Fibroblast of peridontal ligament (primary cell): ENCODE data around the gene ACOT9.
"Not testable (repeated sequence)": the region's sequence is repeated elsewhere in the genome, so short reads cannot be mapped to it uniquely, and the experiment has no call there.

Experiments used
- DNase-seq: peaks from one replicate; pipeline ENCODE4 v3.0.0-alpha.2; 2010; ENCODE audit errors: extremely low read depth

ACOT9 gene

DNA sequence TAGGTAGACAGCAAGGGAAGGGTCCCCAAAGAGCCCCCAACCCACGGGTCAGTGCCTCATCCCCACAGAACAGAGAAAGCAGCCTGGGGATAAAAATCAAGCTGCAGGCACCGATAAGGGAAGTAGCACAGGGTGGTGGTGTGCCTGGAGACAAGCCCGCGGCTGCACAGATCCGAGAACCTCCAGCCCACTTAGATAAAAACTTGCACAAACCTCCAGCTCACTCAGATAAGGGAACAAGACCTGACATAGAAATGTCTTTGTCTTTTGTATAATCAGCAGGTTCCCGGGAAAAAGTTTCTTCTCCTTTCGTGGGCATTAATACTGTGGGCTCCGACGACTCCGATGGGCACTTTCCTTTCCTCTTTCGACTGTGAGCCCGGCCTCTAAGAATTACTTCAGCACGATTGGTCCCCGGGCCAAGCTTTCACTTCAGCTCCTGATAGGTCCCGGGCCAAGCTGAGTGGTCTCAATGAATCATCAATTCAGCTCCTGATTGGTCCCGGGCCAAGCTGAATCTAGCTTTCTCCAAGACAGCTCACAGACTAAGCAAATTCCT, 43.4 kb downstream of the ACOT9 start:
- DNase-seq: no peak

DNA sequence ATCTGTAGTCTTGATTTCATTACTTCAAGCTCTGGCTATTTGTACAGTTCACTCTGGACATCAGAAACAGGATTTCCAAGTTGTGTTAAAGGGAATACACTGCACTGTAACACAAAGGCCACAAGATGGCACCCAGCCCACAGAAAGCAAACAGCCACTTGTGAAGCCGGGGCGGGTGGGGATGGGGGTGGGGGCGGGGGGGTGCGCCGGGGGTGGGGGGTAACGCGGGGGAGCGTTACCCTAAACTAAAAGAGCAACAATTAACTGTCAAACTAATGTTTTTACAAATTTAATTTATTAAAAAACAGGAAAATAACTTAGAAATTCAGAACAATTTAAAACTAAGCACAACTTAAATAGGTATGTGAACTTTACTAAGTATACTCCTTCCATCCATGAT, 48.5 kb downstream of the ACOT9 start:
- DNase-seq: peak; percentile 65

DNA sequence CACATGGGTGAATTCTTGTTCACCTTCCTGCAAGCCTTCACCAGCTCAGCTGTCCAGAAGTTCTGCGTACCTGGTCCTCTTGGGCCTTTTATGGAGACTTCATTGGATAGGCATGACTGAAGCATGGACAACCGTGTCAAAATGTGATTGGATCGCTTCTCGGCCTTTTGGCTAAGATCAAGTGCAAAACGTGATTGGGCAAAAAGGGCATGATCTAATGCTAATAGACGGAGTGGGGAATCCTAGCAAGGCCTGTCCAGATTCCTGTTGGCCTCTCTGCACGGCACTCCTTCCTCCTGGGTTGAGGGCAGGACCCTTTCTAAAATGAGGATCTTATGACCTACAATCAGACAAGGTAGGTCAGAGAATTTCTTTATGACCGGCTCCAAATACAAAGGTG, 50.9 kb downstream of the ACOT9 start:
- DNase-seq: no peak

DNA sequence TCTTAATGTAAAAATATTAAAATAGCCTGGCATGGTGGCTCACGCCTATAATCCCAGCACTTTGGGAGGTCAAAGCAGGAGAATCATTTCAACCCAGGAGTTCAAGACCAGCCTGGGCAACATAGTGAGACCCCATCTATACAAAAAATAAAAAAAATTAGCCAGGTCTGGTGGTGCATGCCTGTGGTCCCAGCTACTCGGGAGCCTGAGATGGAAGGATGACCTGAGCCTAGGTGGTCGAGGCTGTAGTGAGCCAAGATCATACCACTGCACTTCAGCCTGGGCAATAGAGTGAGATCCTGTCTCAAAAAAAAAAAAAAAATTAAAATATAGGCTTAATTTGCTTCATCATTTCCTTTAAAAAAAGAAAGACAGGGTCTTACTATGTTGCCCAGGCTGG, 66.6 kb downstream of the ACOT9 start:
- DNase-seq: not testable (repeated sequence)

DNA sequence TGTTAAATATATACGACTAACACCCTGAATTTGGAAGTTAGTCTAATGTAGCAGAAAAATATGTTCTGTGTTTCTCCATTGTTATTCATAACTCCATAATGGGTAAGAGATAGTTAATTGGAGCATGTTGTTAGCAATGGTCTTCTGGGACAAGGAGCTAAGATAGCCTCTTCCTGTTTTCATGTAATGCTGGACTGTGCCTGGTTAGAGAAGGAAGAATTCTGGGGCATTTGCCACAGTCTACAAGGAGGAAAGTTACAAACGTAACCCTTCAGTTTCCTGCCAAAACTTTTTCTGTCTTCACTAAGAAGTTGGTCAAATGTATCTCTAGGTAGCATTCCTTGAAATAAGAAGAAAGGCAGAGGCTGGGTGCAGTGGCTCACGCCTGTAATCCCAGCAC, 70.0 kb downstream of the ACOT9 start:
- peak; percentile 1 for DNase-seq

DNA sequence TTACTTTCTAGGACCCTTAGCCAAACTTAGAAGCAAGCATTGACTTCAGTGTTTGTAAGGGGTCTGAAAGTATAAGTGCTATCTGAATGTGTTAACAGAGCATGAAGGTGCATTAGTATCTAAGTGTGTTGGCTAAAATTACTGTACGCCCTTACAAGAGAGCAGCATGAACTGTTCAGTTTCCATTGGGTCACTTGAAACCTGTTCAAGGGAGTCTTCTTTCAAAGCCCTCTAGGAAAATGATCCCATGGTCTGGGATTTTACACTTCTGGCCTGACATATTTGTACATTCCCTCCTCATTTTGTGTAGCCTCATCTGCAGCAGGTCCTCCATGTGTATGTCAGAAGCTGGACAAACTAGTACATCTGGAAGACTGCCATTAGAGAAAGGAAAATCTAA, 72.5 kb downstream of the ACOT9 start:
- no peak for DNase-seq

DNA sequence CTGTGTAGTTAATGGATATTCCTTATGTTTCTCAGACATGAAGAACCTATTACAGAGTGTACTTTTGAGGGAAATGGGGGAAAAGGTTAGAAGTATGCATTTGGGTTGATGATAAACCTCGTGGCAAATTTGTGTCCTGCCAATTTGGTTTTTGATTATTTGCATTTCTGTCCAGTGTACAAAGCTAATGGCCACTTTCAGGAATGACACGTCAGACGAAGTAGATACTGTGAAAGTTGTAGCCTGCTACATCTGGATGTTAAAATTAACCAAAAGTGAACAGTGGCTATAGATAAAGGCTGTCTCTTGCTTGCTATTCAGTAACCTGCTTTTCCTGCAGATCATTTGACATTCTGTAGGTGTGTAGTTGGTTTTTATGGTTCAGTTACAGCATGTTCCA, 74.7 kb downstream of the ACOT9 start:
- DNase-seq: peak; percentile 5

DNA sequence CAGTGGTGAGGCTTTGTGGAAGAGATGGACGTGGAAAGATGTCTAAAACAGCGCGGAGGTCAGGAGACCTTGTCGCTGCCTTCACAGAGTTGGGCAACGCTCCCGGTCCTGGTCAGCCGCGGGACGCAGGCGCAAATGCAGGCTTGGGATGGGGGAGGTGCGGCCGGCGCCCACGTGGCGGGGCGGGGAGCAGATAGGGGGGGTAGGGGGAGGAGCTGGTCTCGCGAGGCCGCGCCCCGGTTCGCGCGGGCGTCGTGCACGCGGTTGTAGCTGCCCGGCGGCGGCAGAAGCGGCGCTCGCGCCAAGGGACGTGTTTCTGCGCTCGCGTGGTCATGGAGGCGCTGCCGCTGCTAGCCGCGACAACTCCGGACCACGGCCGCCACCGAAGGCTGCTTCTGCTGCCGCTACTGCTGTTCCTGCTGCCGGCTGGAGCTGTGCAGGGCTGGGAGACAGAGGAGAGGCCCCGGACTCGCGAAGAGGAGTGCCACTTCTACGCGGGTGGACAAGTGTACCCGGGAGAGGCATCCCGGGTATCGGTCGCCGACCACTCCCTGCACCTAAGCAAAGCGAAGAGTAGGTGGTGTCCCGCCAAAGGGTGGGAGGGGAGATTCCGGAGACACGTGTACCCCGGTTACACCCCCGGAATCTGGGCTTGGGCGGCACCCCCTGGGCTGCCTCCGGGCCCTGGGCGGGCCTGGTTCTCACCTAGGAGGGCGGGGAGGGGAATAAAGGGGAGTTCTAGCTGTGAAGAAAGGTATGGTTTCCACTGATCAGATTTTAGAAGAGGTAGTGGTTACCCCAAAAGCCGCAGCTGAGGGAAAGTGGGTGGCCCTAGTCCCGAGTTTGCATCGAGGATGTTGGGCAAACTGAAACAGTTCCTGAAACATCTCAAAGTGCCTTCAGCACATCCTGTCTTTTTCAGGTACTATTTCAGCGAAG, 75.6 kb downstream of the ACOT9 start, which contains the start of gene PRDX4:
Gene PRDX4, plus strand, starts transcription at position 255 of the 939 bp plus-strand sequence. Its CDS starts 78 bp downstream, at position 333.
- peak; percentile 85 for DNase-seq

DNA sequence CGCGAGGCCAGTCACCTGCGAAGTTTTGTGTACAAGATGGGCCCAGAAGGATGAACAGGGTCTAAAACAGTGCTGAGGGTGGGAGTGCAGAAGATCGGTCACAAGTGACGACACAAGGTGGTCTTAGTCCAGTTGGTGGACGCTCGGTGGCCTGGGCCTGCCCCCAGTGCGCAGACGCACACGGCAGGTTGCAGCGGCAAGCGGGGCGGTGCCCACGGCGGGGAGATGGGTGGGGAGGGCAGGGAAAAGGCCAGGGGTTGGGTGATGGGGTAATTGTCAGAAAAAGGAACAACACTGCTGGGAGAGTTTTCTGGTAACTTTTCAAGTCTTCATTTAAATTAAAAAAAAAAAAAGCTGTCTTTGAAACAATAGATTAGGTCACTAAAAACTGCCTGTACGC, 76.8 kb downstream of the ACOT9 start:
- DNase-seq: no peak

DNA sequence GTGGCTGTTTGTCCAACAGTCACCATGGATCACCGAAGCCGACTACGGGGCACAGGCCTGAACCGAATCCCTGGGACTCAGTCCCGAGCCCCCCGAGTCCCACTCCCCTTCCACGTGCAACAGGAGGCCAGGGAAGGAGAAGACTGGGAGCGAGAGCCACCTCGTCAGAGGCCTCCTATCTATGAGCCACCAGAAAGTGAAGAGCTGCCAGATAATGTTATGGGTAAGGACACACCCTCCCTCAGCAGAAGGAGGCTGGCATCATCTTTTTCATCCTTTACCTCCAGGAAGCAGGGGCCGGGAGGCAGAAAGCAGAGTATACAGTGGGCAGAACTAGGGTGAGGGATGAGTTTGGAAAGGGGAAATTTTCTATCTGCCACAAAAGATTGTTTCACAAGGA, 78.6 kb downstream of the ACOT9 start:
- no peak for DNase-seq

DNA sequence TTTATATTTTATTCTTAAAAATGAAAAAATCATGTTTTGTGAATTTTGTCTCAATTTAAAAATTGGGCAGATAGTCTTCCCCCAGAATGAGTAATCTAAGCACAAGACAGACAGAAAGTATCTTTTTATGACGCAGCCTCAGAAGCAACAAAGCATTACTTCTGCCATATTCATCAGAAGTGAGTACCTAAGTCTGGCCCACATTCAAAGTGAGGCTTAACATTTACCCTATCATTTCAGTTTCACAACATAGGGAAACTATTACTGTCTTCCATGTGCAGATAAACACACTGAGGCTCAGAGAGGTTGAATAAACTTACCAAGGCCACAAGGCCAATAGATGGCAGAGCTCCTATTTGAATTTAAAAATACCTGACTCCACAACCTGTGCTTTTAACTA, 80.2 kb downstream of the ACOT9 start:
- peak; percentile 57 for DNase-seq

DNA sequence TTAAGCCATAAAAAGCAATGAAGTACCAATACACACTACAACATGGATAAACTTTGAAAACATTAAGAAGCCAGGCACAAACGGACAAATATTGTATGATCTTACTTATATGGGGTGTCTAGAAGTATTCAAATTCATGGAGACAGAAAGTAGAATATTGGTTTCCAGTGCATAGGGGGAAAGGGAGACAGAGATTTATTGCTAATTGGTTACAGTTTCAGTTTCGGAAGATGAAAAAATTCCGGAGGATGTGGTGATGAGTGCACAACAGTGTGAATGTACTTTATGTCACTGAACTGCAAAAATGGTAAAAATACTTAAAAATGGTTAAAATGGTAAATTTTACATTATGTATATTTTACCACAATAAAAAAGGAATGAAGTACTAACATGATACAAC, 80.9 kb downstream of the ACOT9 start:
- peak; percentile 12 for DNase-seq

DNA sequence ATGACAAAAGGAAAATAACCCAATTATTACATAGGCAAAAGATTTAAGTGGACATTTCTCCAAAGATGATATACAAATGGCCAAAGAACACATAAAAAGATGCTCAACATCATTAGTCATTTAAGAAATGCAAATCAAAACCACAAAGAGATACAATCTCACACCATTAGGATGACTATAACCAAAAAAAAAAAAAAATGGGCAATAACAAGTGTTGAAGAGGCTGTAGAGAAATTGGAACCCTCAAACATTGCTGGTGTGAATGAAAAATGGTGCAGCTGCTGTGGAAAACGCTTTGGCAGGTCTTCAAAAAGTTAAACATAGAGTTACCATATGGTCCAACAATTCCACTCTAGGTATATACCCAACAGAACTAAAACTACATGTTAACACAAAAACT, 81.4 kb downstream of the ACOT9 start:
- DNase-seq: no peak

DNA sequence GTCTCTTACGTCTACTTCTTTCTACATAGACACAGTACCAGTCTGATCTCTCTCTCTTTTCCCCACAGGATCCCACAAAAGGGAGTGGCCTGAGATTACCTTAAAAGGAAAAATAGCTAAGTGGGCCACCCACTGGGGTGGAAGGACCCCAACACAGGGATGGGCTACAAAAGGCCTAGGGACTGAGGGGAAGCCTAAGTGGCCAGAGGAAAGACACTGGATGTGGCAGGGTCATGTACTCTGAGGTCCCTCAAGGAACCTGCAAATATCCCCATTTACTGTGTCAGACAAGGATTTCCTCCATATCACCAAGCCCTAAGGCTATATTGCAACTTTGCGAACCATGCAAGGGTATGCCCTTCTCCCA, 82.3 kb downstream of the ACOT9 start:
- no peak for DNase-seq

DNA sequence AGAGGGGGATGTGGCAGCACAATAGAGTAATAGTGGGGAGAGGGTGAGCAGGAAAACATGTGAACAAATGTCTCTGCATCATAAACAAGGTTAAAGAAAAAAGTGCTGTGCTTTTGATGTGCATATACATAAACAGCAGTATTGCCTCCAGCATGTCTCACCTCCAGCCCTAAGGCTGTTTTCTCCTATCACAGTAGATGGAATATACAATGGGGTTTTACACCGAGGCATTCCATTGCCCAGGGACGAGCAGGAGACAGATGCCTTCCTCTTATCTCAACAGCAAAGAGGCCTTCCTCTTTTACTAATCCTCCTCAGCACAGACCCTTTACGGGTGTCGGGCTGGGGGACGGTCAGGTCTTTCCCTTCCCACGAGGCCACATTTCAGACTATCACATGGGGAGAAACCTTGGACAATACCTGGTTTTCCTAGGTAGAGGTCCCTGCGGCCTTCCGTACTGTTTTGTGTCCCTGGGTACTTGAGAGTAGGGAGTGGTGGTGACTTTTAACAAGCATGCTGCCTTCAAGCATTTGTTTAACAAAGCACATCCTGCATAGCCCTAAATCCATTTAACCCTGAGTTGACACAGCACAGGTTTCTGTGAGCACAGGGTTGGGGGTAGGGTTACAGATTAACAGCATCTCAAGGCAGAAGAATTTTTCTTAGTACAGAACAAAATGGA, 82.9 kb downstream of the ACOT9 start:
- not testable (repeated sequence) for DNase-seq

DNA sequence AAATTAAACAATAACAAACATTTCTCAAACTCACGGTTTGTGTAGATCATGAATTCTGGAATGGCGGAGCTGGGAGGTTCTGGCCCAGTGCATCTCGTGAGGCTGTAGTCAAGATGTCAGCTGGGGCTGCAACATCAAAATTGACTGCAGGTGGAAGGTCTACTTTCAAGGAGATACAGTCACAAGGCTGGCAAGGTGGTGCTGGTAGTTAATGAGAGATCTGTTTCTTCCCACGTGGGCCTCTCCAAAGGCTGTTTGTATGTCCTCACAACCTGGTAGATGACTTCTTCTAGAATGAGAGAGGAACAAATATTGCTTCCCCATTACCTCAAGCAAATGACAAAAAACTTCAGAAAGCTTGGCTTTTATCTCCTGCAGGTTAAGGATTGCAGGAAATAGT, 83.7 kb downstream of the ACOT9 start:
- no peak for DNase-seq

DNA sequence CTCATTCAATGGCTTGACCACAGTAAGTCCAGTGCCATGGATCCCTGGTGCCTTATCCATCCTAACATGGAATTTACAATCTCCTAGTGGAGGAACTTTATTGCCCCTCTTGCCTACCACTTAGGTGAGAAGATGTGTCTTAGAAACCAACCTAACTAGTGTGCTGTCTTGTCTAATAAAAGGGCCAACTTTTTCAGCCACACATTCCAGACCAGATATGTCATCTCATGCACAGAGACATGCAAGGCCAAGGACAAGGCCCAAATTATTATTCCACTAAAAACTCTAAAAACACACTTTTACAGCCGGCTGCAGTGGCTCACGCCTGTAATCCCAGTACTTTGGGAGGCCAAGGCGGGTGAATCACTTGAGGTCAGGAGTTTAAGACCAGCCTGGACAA, 86.4 kb downstream of the ACOT9 start:
- DNase-seq: peak; percentile 7

DNA sequence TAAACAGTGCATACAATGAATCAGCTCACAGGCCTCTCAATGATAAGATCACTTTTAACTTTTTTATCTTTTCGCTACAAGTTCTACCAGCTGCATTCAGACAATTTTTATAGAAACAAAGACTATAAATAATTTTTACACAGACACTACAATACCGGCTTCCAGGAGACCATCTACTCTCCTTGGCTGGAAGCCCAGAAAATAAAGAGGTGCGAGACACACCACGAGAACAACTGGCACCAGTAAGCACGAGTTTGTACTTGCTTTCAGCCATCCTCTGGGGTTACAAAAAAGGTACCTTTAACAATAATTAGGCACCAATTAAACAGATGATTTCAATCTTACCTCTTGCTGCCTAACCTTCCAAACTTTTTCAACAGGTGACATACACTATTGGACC, 87.0 kb downstream of the ACOT9 start:
- DNase-seq: no peak
